A549 (cell line): Measurements from ENCODE around the gene CCR3.

Source experiments
- CEBPB ChIP-seq, 2 experiments: fragments of >200 bp in 1 of 2; sonication (Bioruptor Twin) in 1 of 2; formaldehyde crosslinking in 1 of 2; IDR thresholded peaks; 2 replicates each; pipeline ENCODE4 v1.6.1; 2012 to 2016
- RAD21 ChIP-seq, 2 experiments: fragments of >200 bp in 1 of 2; sonication (Bioruptor Twin) in 1 of 2; formaldehyde crosslinking in 1 of 2; IDR thresholded peaks in 1 of 2; conservative IDR thresholded peaks in 1 of 2; 2 replicates in 1 of 2; 3 replicates in 1 of 2; pipeline ENCODE4 v1.6.1; 2012 to 2018; ENCODE audit warnings: inconsistent platforms in 1 of 2
- SMC3 ChIP-seq: fragments of >200 bp; sonication (Bioruptor Twin); formaldehyde crosslinking; IDR thresholded peaks from 3 replicates; pipeline ENCODE4 v1.6.1; 2018; ENCODE audit warnings: inconsistent platforms
- TF ChIP-seq, protein P1 (sequence below): fragments of >200 bp; sonication (Bioruptor Twin); formaldehyde crosslinking; IDR thresholded peaks from 3 replicates; pipeline ENCODE4 v1.5.1; 2016
- TF ChIP-seq, protein P2 (sequence below): fragments of >200 bp; sonication (Bioruptor Twin); formaldehyde crosslinking; IDR thresholded peaks from 3 replicates; pipeline ENCODE4 v1.6.1; 2016

GRCh38 chr3:46239952-46240351 lies 2.3 kb upstream of the CCR3 start:
- TF ChIP-seq, protein P1, sequence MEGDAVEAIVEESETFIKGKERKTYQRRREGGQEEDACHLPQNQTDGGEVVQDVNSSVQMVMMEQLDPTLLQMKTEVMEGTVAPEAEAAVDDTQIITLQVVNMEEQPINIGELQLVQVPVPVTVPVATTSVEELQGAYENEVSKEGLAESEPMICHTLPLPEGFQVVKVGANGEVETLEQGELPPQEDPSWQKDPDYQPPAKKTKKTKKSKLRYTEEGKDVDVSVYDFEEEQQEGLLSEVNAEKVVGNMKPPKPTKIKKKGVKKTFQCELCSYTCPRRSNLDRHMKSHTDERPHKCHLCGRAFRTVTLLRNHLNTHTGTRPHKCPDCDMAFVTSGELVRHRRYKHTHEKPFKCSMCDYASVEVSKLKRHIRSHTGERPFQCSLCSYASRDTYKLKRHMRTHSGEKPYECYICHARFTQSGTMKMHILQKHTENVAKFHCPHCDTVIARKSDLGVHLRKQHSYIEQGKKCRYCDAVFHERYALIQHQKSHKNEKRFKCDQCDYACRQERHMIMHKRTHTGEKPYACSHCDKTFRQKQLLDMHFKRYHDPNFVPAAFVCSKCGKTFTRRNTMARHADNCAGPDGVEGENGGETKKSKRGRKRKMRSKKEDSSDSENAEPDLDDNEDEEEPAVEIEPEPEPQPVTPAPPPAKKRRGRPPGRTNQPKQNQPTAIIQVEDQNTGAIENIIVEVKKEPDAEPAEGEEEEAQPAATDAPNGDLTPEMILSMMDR, result no peak
- TF ChIP-seq, protein P2, sequence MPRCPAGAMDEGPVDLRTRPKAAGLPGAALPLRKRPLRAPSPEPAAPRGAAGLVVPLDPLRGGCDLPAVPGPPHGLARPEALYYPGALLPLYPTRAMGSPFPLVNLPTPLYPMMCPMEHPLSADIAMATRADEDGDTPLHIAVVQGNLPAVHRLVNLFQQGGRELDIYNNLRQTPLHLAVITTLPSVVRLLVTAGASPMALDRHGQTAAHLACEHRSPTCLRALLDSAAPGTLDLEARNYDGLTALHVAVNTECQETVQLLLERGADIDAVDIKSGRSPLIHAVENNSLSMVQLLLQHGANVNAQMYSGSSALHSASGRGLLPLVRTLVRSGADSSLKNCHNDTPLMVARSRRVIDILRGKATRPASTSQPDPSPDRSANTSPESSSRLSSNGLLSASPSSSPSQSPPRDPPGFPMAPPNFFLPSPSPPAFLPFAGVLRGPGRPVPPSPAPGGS, result no peak
- TF ChIP-seq RAD21 (conservative IDR thresholded peaks at IDR 0.05 in 1 of 2, IDR thresholded peaks at IDR 0.05 in 1 of 2) (no peak), SMC3 (no peak), CEBPB (IDR thresholded peaks at IDR 0.05) (no peak)
